DND-41 (cell line): Measurements from ENCODE around the gene WNT6.

Source experiments
- CTCF ChIP-seq: IDR thresholded peaks from 2 replicates; pipeline ENCODE4 v1.5.1; 2012; ENCODE audit warnings: borderline replicate concordance, low read length, moderate library complexity, mild to moderate bottlenecking; ENCODE audit not compliant: poor library complexity, severe bottlenecking; ENCODE audit errors: extremely low read depth
- EZH2 ChIP-seq: IDR thresholded peaks from 3 replicates; pipeline ENCODE4 v1.6.1; 2012; ENCODE audit warnings: borderline replicate concordance, low read depth, mild to moderate bottlenecking, moderate library complexity, low read length, inconsistent platforms; ENCODE audit not compliant: severe bottlenecking

DNA sequence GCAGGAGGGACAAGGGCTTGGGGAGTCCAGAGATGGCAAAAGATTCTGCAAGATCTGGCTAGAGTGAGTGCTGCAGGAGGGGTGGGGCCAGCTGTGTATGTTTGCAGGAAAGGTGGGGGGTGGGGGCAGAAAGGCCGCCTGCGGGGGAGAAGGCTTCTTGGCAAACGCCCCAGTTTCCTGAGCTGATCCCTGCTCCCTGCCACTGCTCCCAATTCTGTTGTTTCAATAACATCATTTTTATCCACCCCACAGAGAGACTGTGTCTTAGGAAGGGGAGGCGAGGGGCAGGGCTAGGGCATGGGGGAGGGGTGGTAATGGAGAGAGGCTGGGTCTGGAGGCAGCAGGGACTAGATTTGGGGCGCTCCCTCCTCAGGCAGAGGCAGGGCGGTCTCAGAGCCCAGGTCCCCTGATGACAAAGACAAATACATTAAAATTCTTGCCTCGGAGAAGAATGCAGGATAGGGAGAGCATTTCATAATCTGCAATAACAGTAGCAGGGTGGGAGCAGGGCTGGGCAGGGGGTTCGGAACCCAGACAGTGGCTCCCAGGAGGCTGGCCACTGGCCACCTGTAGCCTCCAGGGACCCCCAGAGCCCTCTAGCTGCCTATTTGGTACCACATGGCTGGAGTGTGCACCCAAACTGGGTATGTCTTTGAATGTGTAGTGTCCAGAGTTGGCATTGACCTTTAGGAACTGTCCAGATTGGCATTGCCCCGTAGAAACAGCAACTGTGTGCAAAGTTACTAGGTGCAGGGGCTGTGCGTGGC lies 2.1 kb upstream of the WNT6 start:
- TF ChIP-seq CTCF (no peak), EZH2 (no peak)
